A549 (cell line): ENCODE results near the gene PDE7B. TPM values are rescaled to one million over a fixed set of nuclear protein-coding genes. Genes with fewer than 3 reads are reported as not detected.

Source experiments
- ATAC-seq, 2 experiments: fragments of 200-7000 bp in 1 of 2; fragments of >200 bp in 1 of 2; cut with Nextera tagmentation in 1 of 2; cut with Tn5 transposase in 1 of 2; 3 replicates each; pipeline versions ENCODE4 v1.8.0 to v1.9.1; 2018 to 2020; ENCODE audit warnings: mild to moderate bottlenecking in 1 of 2, moderate library complexity in 1 of 2
- CTCF ChIA-PET: fragments of 300-600 bp; sonication (Branson Sonifier 250); formaldehyde crosslinking; extraction: SDS; loops from one replicate; lab custom pipeline; 2021; ENCODE audit warnings: antibody characterized with exemption, inconsistent platforms; lab: Yijun Ruan, JAX
- POLR2A ChIA-PET: fragments of 350-600 bp; formaldehyde crosslinking; extraction: SDS; loops from one replicate; lab custom pipeline; 2021; ENCODE audit warnings: antibody characterized with exemption, inconsistent platforms; lab: Yijun Ruan, JAX
- DNase-seq, 2 experiments: peaks; one replicate each; pipeline versions ENCODE4 v3.0.0 to v3.0.0-alpha.2; 2011 to 2016; ENCODE audit warnings: low read depth in 1 of 2, low spot score in 1 of 2
- FAIRE-seq: peaks from 2 replicates; lab custom pipeline; 2011; peaks lifted over from hg19 to GRCh38; lab: Jason Lieb, UNC
- H3K27ac ChIP-seq, 2 experiments: fragments of >200 bp; sonication (Bioruptor Twin); formaldehyde crosslinking; 3 replicates each; pipeline ENCODE4 v1.5.1; 2016 to 2017
- H3K4me1 ChIP-seq: fragments of >200 bp; sonication (Bioruptor Twin); formaldehyde crosslinking; 3 replicates; pipeline ENCODE4 v1.6.1; 2016
- H3K4me2 ChIP-seq: fragments of >200 bp; sonication (Bioruptor Twin); formaldehyde crosslinking; 3 replicates; pipeline ENCODE4 v1.6.1; 2016
- H3K4me3 ChIP-seq: fragments of >200 bp; sonication (Bioruptor Twin); formaldehyde crosslinking; 3 replicates; pipeline ENCODE4 v1.5.1; 2016
- H3K9me3 ChIP-seq: fragments of >200 bp; sonication (Bioruptor Twin); formaldehyde crosslinking; 3 replicates; pipeline ENCODE4 v1.6.1; 2016
- CBX2 ChIP-seq: fragments of 200-600 bp; sonication (generic); IDR thresholded peaks from 2 replicates; pipeline ENCODE4 v1.6.1; 2016; ENCODE audit warnings: low read depth, mild to moderate bottlenecking, borderline replicate concordance
- CBX8 ChIP-seq: fragments of 200-600 bp; sonication (generic); IDR thresholded peaks from 2 replicates; pipeline ENCODE4 v1.6.1; 2016
- CEBPB ChIP-seq, 2 experiments: fragments of >200 bp in 1 of 2; sonication (Bioruptor Twin) in 1 of 2; formaldehyde crosslinking in 1 of 2; IDR thresholded peaks; 2 replicates each; pipeline ENCODE4 v1.6.1; 2012 to 2016
- CTCF ChIP-seq: fragments of >200 bp; sonication (Bioruptor Twin); formaldehyde crosslinking; IDR thresholded peaks from 3 replicates; pipeline ENCODE4 v1.5.1; 2016
- E2F6 ChIP-seq: IDR thresholded peaks from 2 replicates; pipeline ENCODE4 v1.6.1; 2012; ENCODE audit warnings: low read depth, borderline replicate concordance
- EHF ChIP-seq: fragments of 250-450 bp; sonication (Bioruptor Pico); IDR thresholded peaks from 2 replicates; pipeline ENCODE4 v1.5.0; 2020; ENCODE audit warnings: mild to moderate bottlenecking
- EHMT2 ChIP-seq: fragments of 200-600 bp; sonication (generic); IDR thresholded peaks from 2 replicates; pipeline ENCODE4 v1.6.1; 2016; ENCODE audit warnings: antibody characterized with exemption, low read depth, mild to moderate bottlenecking, moderate library complexity
- ELK1 ChIP-seq: fragments of 150-350 bp; IDR thresholded peaks from 2 replicates; pipeline ENCODE4 v1.6.1; 2014; ENCODE audit warnings: low read depth, mild to moderate bottlenecking, low read length
- FOSB ChIP-seq: fragments of 250-450 bp; sonication (Bioruptor Pico); IDR thresholded peaks from 2 replicates; pipeline ENCODE4 v1.5.0; 2020; ENCODE audit warnings: mild to moderate bottlenecking, moderate library complexity
- HES2 ChIP-seq: fragments of >200 bp; sonication (Bioruptor Twin); formaldehyde crosslinking; IDR thresholded peaks from 2 replicates; pipeline ENCODE4 v1.6.1; 2016
- KDM1A ChIP-seq: fragments of 200-600 bp; sonication (generic); IDR thresholded peaks from 2 replicates; pipeline ENCODE4 v1.6.1; 2016; ENCODE audit warnings: low read depth, mild to moderate bottlenecking
- MAX ChIP-seq: IDR thresholded peaks from 2 replicates; pipeline ENCODE4 v1.6.1; 2012
- MYC ChIP-seq: IDR thresholded peaks from 2 replicates; pipeline ENCODE4 v1.6.1; 2012; ENCODE audit warnings: mild to moderate bottlenecking, inconsistent platforms, low read length, improper control_type of control experiment, borderline replicate concordance
- NFE2L2 ChIP-seq: fragments of 150-350 bp; conservative IDR thresholded peaks from 2 replicates; pipeline ENCODE4 v1.6.1; 2014; ENCODE audit warnings: low read length
- NPAS2 ChIP-seq: fragments of 250-450 bp; sonication (Bioruptor Pico); IDR thresholded peaks from 2 replicates; pipeline ENCODE4 v1.8.0; 2022; ENCODE audit warnings: mild to moderate bottlenecking, moderate library complexity, borderline replicate concordance
- NR3C1 ChIP-seq: fragments of >200 bp; sonication (Bioruptor Twin); formaldehyde crosslinking; IDR thresholded peaks from 3 replicates; pipeline ENCODE4 v1.6.1; 2017
- RARB ChIP-seq: fragments of 250-450 bp; sonication (Bioruptor Pico); IDR thresholded peaks from 2 replicates; pipeline ENCODE4 v1.8.0; 2021; ENCODE audit warnings: mild to moderate bottlenecking, moderate library complexity
- REST ChIP-seq: fragments of 200-600 bp; sonication (generic); IDR thresholded peaks from 2 replicates; pipeline ENCODE4 v1.6.1; 2016; ENCODE audit warnings: antibody characterized with exemption, mild to moderate bottlenecking, moderate library complexity
- RNF2 ChIP-seq: fragments of 200-600 bp; sonication (generic); IDR thresholded peaks from 2 replicates; pipeline ENCODE4 v1.6.1; 2016; ENCODE audit warnings: low read depth, mild to moderate bottlenecking, antibody characterized with exemption, moderate library complexity, borderline replicate concordance
- SREBF2 ChIP-seq: fragments of 450-650 bp; IDR thresholded peaks from 2 replicates; pipeline ENCODE4 v1.6.1; 2014; ENCODE audit warnings: mild to moderate bottlenecking, moderate library complexity
- TP53 ChIP-seq: fragments of 250-450 bp; sonication (Bioruptor Pico); IDR thresholded peaks from 2 replicates; pipeline ENCODE4 v1.5.0; 2021; ENCODE audit warnings: mild to moderate bottlenecking, moderate library complexity
- USF2 ChIP-seq: fragments of 450-650 bp; IDR thresholded peaks from 2 replicates; pipeline ENCODE4 v1.6.1; 2014; ENCODE audit warnings: antibody characterized with exemption
- ZSCAN20 ChIP-seq: fragments of 250-450 bp; sonication (Bioruptor Pico); IDR thresholded peaks from 2 replicates; pipeline ENCODE4 v1.8.0; 2022; ENCODE audit warnings: mild to moderate bottlenecking, moderate library complexity
- WGBS: methylation state at CpG from one replicate; pipeline ENCODE4 v1.1.6; 2017; ENCODE audit errors: missing lambda C conversion rate; 5-methylcytosine and 5-hydroxymethylcytosine counted together
- polyA plus RNA-seq, 4 experiments: library from polyadenylated mRNA; depleted of rRNA in 3 of 4; stranded (reverse); fragments of >200 nt; fragmentation: RNase III in 1 of 4; extraction: RNeasy Plus Mini Kit Qiagen cat#74134 plus additional on column Dnase treatment in 1 of 4; gene quantifications; 2 replicates in 3 of 4; 3 replicates in 1 of 4; pipeline ENCODE4 v1.2.3, GENCODE V29; 2011 to 2017

The PDE7B gene
- polyA plus RNA-seq, 2 of the 4 experiments (the other 2 are of a cell fraction) = 6.6 to 13.8 TPM

- no peak overlapping the region for H3K4me2 ChIP-seq
- FAIRE-seq = no peak
- POLR2A ChIA-PET = no interaction called here
- H3K4me1 ChIP-seq = peaks cover 51% of the 10 kb centered on the region
- 94% methylated on average over 6 of the region's 6 CpGs for WGBS
- no peak for TF ChIP-seq RARB (CRISPR knock-in tag)
- no peak for TF ChIP-seq SREBF2
- TF ChIP-seq EHF = no peak
- TF ChIP-seq MAX = no peak
- TF ChIP-seq NR3C1 = no peak
- TF ChIP-seq E2F6 = no peak
- no peak for TF ChIP-seq ELK1
- no peak for TF ChIP-seq EHMT2
- TF ChIP-seq MYC = no peak
- TF ChIP-seq, all 56 proteins: peak for 0
- DNase-seq (no peak), ATAC-seq (no peak)
- CTCF ChIA-PET = interaction anchor here (1.4 kb wide), 1 partner anchor 138 kb away, joined by 5 read pairs; no protein-coding TSS in a partner anchor
- 0 out of 6 replicates have a peak overlapping the region, but pooled peaks of 1 of the 2 experiments have one; percentile 12 for H3K27ac ChIP-seq
- H3K9me3 ChIP-seq = no peaks in the 10 kb centered on the region
- no peak overlapping the region for H3K4me3 ChIP-seq
These were observed 236.5 kb downstream of the PDE7B start for GRCh38 chr6:136087986-136088385.

- Histone ChIP-seq H3K27ac (no peak overlapping the region), H3K9me3 (0 out of 3 replicates have a peak, but pooled peaks cover 2% of the 10 kb centered on the region), H3K4me1 (peaks cover 44% of the 10 kb centered on the region), H3K4me3 (no peak overlapping the region), H3K4me2 (no peak overlapping the region)
- ChIA-PET CTCF (interaction anchor here (1.4 kb wide), 1 partner anchor 138 kb away, joined by 5 read pairs; no protein-coding TSS in a partner anchor), POLR2A (no interaction called here)
- no peak for TF ChIP-seq CTCF
- WGBS = 96% methylated on average over 5 of the region's 5 CpGs
- DNase-seq (no peak), ATAC-seq (no peak), FAIRE-seq (no peak)
These were observed 237.2 kb downstream of the PDE7B start for GRCh38 chr6:136088693-136089092.

- ATAC-seq = no peak
- CTCF ChIA-PET = no interaction called here
- no peak for TF ChIP-seq SREBF2
- no peak for TF ChIP-seq NFE2L2
- TF ChIP-seq CBX8 = no peak
- no peak for TF ChIP-seq TP53 (CRISPR knock-in tag)
- TF ChIP-seq CBX2 = no peak
- TF ChIP-seq ZSCAN20 (CRISPR knock-in tag) = no peak
- TF ChIP-seq ELK1 = no peak
- TF ChIP-seq REST = no peak
- no peak for TF ChIP-seq HES2
- TF ChIP-seq NPAS2 (CRISPR knock-in tag) = no peak
- TF ChIP-seq RNF2 = no peak
- TF ChIP-seq CEBPB (IDR thresholded peaks at IDR 0.05) = no peak
- no peak for TF ChIP-seq NR3C1
- no peak for TF ChIP-seq KDM1A
- TF ChIP-seq USF2 = no peak
- TF ChIP-seq FOSB (CRISPR knock-in tag) = no peak
These were observed 238.4 kb downstream of the PDE7B start for GRCh38 chr6:136089876-136090275.

More at GRCh38 chr6:136089876-136090275, 238.4 kb downstream of the PDE7B start:
- H3K9me3 ChIP-seq = 0 out of 3 replicates have a peak, but pooled peaks cover 7% of the 10 kb centered on the region
- POLR2A ChIA-PET = no interaction called here
- no peak for DNase-seq
- peak overlapping the region in 1 of 2 experiments; percentile 51; a peak in 1 of 6 replicates for H3K27ac ChIP-seq
- 81% methylated on average over 6 of the region's 6 CpGs for WGBS
- H3K4me3 ChIP-seq = no peak overlapping the region
- no peak for FAIRE-seq
- peaks cover 33% of the 10 kb centered on the region for H3K4me1 ChIP-seq
- H3K4me2 ChIP-seq = peak overlapping the region; percentile 9; the same call in 1 of the 3 replicates
